SK-N-SH (cell line): ENCODE measurements around the gene RFFL. TPM values are rescaled to one million over a fixed set of nuclear protein-coding genes. Genes with fewer than 3 reads are reported as not detected.

ENCODE experiments used
- CTCF ChIA-PET: fragments of 300-600, 350-600 bp; formaldehyde crosslinking; extraction: SDS; loops from one replicate; lab custom pipeline; 2021; lab: Yijun Ruan, JAX
- POLR2A ChIA-PET: fragments of 350-600 bp; sonication (Branson Sonifier 250); formaldehyde crosslinking; extraction: SDS; loops from one replicate; lab custom pipeline; 2020; ENCODE audit warnings: antibody characterized with exemption, inconsistent platforms; lab: Yijun Ruan, JAX
- DNase-seq: peaks from one replicate; pipeline ENCODE4 v3.0.0; 2012
- H2AFZ ChIP-seq: fragments of 200-600 bp; sonication (generic); 2 replicates; pipeline ENCODE4 v1.8.1; 2016; ENCODE audit warnings: antibody characterized with exemption, mild to moderate bottlenecking, low read depth
- H3F3A ChIP-seq: fragments of 200-600 bp; sonication (generic); replicated peaks from 2 replicates; pipeline ENCODE3; 2016; ENCODE audit warnings: antibody characterized with exemption, mild to moderate bottlenecking; ENCODE audit not compliant: insufficient read depth
- H3K27ac ChIP-seq, 2 experiments: fragments of 200-500 bp in 1 of 2; fragments of 200-600 bp in 1 of 2; sonication (Bioruptor generic) in 1 of 2; sonication (generic), shearing (Covaris generic) in 1 of 2; 2 replicates each; pipeline versions ENCODE4 v1.5.1 to v1.6.1; 2014 to 2016; ENCODE audit warnings: low read depth in 2 of 2, inconsistent platforms in 1 of 2, low read length in 1 of 2, mild to moderate bottlenecking in 1 of 2, mixed read lengths in 1 of 2
- H3K27me3 ChIP-seq: fragments of 200-600 bp; sonication (generic), shearing (Covaris generic); 2 replicates; pipeline ENCODE4 v1.6.1; 2016; ENCODE audit warnings: mixed run types; ENCODE audit not compliant: insufficient read depth
- H3K36me3 ChIP-seq, 2 experiments: fragments of 200-500 bp in 1 of 2; fragments of 200-600 bp in 1 of 2; sonication (Bioruptor generic) in 1 of 2; sonication (generic) in 1 of 2; replicated peaks in 1 of 2; 2 replicates each; pipeline versions ENCODE3 to v1.5.1; 2014 to 2016; ENCODE audit warnings: low read length in 1 of 2, mild to moderate bottlenecking in 1 of 2; ENCODE audit not compliant: insufficient read depth in 2 of 2, control insufficient read depth in 1 of 2
- H3K4me1 ChIP-seq, 2 experiments: fragments of 200-500 bp in 1 of 2; fragments of 200-600 bp in 1 of 2; sonication (Bioruptor generic) in 1 of 2; sonication (generic), shearing (Covaris generic) in 1 of 2; 2 replicates each; pipeline versions ENCODE4 v1.5.1 to v1.6.1; 2014 to 2016; ENCODE audit warnings: low read depth in 1 of 2, low read length in 1 of 2, mixed run types in 1 of 2; ENCODE audit not compliant: insufficient read depth in 2 of 2, control insufficient read depth in 1 of 2
- H3K4me2 ChIP-seq: fragments of 200-600 bp; sonication (generic), shearing (Covaris generic); 2 replicates; pipeline ENCODE4 v1.6.1; 2017; ENCODE audit warnings: mixed run types
- H3K4me3 ChIP-seq, 2 experiments: fragments of 200-500 bp in 1 of 2; fragments of 200-600 bp in 1 of 2; sonication (Bioruptor generic) in 1 of 2; sonication (generic), shearing (Covaris generic) in 1 of 2; 2 replicates each; pipeline versions ENCODE4 v1.5.1 to v1.8.1; 2014 to 2016; ENCODE audit warnings: low read depth in 2 of 2, inconsistent platforms in 1 of 2, low read length in 1 of 2, mild to moderate bottlenecking in 1 of 2, mixed read lengths in 1 of 2, moderate library complexity in 1 of 2
- H3K79me2 ChIP-seq: fragments of 200-600 bp; sonication (generic); 2 replicates; pipeline ENCODE4 v1.8.1; 2017; ENCODE audit warnings: mild to moderate bottlenecking; ENCODE audit not compliant: insufficient read depth
- H3K9ac ChIP-seq: fragments of 200-600 bp; sonication (generic); 2 replicates; pipeline ENCODE4 v1.6.1; 2017; ENCODE audit warnings: mixed run types
- H3K9me2 ChIP-seq: fragments of 200-600 bp; sonication (generic); 2 replicates; pipeline ENCODE4 v1.6.1; 2017; ENCODE audit warnings: mixed run types
- H3K9me3 ChIP-seq: fragments of 200-600 bp; sonication (generic); 2 replicates; pipeline ENCODE4 v1.6.1; 2017; ENCODE audit warnings: mixed run types, mild to moderate bottlenecking, moderate library complexity
- H4K20me1 ChIP-seq: fragments of 200-600 bp; sonication (generic); 2 replicates; pipeline ENCODE4 v1.6.1; 2017; ENCODE audit warnings: mild to moderate bottlenecking, mixed run types; ENCODE audit not compliant: insufficient read depth
- ELF1 ChIP-seq: IDR thresholded peaks from 2 replicates; pipeline ENCODE4 v1.4.0; 2012
- EZH2phosphoT487 ChIP-seq: fragments of 200-600 bp; sonication (generic); IDR thresholded peaks from 2 replicates; pipeline ENCODE4 v1.6.1; 2017; ENCODE audit warnings: low read depth, mixed run types, mild to moderate bottlenecking, antibody characterized with exemption, moderate library complexity, borderline replicate concordance
- FOSL2 ChIP-seq: IDR thresholded peaks from 2 replicates; pipeline ENCODE4 v1.4.0; 2012; ENCODE audit warnings: low read depth, mild to moderate bottlenecking, moderate library complexity, borderline replicate concordance
- MXI1 ChIP-seq: IDR thresholded peaks from 2 replicates; pipeline ENCODE4 v1.6.1; 2012; ENCODE audit warnings: mild to moderate bottlenecking, low read depth, low read length, improper control_type of control experiment
- SMC3 ChIP-seq: IDR thresholded peaks from 2 replicates; pipeline ENCODE4 v1.6.1; 2012; ENCODE audit warnings: low read depth, low read length, improper control_type of control experiment
- USF1 ChIP-seq: IDR thresholded peaks from 2 replicates; pipeline ENCODE4 v1.4.0; 2012; ENCODE audit warnings: low read depth, borderline replicate concordance
- WGBS: methylation state at CpG from one replicate; pipeline ENCODE4 v1.1.6; 2017; ENCODE audit warnings: low lambda C conversion rate; 5-methylcytosine and 5-hydroxymethylcytosine counted together
- polyA plus RNA-seq, 3 experiments: library from polyadenylated mRNA; depleted of rRNA; stranded (reverse); fragments of >200 nt; gene quantifications; 2 replicates each; pipeline ENCODE4 v1.2.3, GENCODE V29; 2012
- TF ChIP-seq, protein P1 (sequence below): IDR thresholded peaks from 2 replicates; pipeline ENCODE4 v1.4.0; 2012; ENCODE audit warnings: low read depth, borderline replicate concordance
- TF ChIP-seq, protein P2 (sequence below): fragments of 150-350 bp; IDR thresholded peaks from 2 replicates; pipeline ENCODE4 v1.6.1; 2017; ENCODE audit warnings: antibody characterized with exemption, low read length, low read depth, borderline replicate concordance

RFFL gene
- polyA plus RNA-seq, 1 of the 3 experiments (the other 2 are of a cell fraction) = 10.1 TPM

DNA sequence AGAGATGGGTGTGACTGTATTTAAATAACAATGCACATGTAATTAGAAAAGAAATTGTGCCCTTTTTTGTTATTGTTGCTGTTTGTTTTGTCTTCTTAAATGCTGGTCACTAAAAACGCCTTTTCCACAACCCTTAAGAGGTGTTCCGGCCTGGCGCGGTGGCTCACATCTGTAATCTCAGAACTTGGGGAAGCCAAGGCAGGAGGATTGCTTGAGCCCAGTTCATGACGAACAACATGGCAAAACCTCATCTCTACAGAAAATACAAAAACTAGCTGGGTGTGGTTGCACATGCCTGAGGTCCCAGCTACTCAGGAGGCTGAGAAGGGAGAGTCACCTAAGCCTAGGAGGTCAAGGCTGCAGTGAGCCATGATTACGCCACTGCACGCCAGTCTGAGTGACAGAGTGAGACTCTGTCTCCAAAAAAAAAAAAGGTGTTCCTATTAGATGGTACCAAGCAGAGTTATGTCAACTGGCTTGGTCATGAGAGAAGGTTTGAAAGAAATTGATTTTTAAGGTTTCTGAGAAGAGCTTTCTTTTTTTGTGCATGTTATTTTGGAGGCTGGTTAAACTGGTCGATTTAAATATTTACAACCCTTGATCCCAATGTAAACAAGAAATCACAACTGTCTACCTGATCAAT, 23.5 kb upstream of the RFFL start:
- H3K4me2 ChIP-seq = peak overlapping the region; percentile 95; the same call in 1 of the 2 replicates
- no peaks in the 10 kb centered on the region for H3K9me2 ChIP-seq
- peaks cover 1% of the 10 kb centered on the region for H4K20me1 ChIP-seq
- ChIA-PET POLR2A (no interaction called here), CTCF (interaction anchor here (0.6 to 1.9 kb wide), 4 partner anchors 13 to 545 kb away, joined by 3 to 4 read pairs (median 4); no protein-coding TSS in a partner anchor)
- peaks cover 18 to 33% of the 10 kb centered on the region in 2 experiments for H3K4me1 ChIP-seq
- H3K9me3 ChIP-seq = no peaks in the 10 kb centered on the region
- peaks cover 54% of the 10 kb centered on the region for H3K79me2 ChIP-seq
- H2AFZ ChIP-seq = no peak overlapping the region
- no peak for DNase-seq
- H3F3A ChIP-seq = peaks cover 26% of the 10 kb centered on the region
- peak overlapping the region in 1 of 2 experiments; percentile 13; a peak in 1 of 4 replicates for H3K4me3 ChIP-seq
- TF ChIP-seq ELF1 (no peak), MXI1 (no peak)
- no peak overlapping the region for H3K9ac ChIP-seq
- WGBS = 78% methylated on average over 8 of the region's 8 CpGs
- H3K27ac ChIP-seq = no peak overlapping the region
- H3K36me3 ChIP-seq = no peaks in the 10 kb centered on the region
- no peaks in the 10 kb centered on the region for H3K27me3 ChIP-seq

- Histone ChIP-seq H3K4me2 (no peak overlapping the region; the same call in 1 of the 2 replicates), H3K4me1 (peaks cover 21 to 36% of the 10 kb centered on the region in 2 experiments), H3K9me2 (no peaks in the 10 kb centered on the region), H3K36me3 (peaks cover 0 to 1% of the 10 kb centered on the region in 2 experiments), H3K4me3 (no peak overlapping the region), H3K79me2 (peaks cover 62% of the 10 kb centered on the region), H2AFZ (no peak overlapping the region), H3K9ac (no peak overlapping the region), H4K20me1 (peaks cover 6% of the 10 kb centered on the region)
- WGBS = 99% methylated on average over 8 of the region's 8 CpGs
- POLR2A ChIA-PET = no interaction called here
- CTCF ChIA-PET = interaction anchor here (1.1 kb wide), 1 partner anchor 34 kb away, joined by 3 read pairs; the partner anchor contains the start of gene RAD51D
- TF ChIP-seq SMC3 = no peak
- no peak for TF ChIP-seq EZH2phosphoT487
- TF ChIP-seq, protein P1, sequence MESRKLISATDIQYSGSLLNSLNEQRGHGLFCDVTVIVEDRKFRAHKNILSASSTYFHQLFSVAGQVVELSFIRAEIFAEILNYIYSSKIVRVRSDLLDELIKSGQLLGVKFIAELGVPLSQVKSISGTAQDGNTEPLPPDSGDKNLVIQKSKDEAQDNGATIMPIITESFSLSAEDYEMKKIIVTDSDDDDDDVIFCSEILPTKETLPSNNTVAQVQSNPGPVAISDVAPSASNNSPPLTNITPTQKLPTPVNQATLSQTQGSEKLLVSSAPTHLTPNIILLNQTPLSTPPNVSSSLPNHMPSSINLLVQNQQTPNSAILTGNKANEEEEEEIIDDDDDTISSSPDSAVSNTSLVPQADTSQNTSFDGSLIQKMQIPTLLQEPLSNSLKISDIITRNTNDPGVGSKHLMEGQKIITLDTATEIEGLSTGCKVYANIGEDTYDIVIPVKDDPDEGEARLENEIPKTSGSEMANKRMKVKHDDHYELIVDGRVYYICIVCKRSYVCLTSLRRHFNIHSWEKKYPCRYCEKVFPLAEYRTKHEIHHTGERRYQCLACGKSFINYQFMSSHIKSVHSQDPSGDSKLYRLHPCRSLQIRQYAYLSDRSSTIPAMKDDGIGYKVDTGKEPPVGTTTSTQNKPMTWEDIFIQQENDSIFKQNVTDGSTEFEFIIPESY = no peak
- TF ChIP-seq, all 33 proteins: peak for 0
- DNase-seq = no peak
- no peaks in the 10 kb centered on the region for H3K27me3 ChIP-seq
- no peaks in the 10 kb centered on the region for H3K9me3 ChIP-seq
- H3K27ac ChIP-seq = peak overlapping the region in 1 of 2 experiments; percentile 60; a peak in 1 of 4 replicates
- peaks cover 33% of the 10 kb centered on the region for H3F3A ChIP-seq
These were observed 22.7 kb upstream of the RFFL start for GRCh38 chr17:35086164-35086563.

DNA sequence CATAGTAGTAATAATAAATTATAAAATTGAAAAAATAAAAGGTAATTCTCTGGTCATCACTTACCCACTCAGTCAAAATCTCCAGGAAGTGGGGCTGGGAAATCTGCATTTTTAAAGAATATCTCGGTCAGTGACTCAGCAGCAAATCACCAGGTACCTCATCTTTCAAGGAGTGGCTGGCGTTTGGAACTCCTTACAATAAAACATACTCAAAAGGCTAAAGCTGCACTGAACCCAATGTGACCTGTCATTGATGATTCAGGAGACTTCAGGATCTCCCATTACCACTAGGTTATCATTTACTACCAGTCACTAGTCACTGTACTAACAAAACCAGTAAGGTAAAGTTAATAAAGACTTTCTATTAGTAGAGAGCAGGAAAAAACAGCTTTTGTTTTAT, 21.5 kb upstream of the RFFL start:
- peaks cover 73% of the 10 kb centered on the region for H3K79me2 ChIP-seq
- 3% methylated on average over 2 of the region's 2 CpGs for WGBS
- H3F3A ChIP-seq = peaks cover 33% of the 10 kb centered on the region
- H3K4me3 ChIP-seq = 0 out of 4 replicates have a peak overlapping the region, but pooled peaks of 1 of the 2 experiments have one; percentile 1
- CTCF ChIA-PET = interaction anchor here (1.2 kb wide), 1 partner anchor 86 kb away, joined by 3 read pairs; no protein-coding TSS in a partner anchor
- H3K9me3 ChIP-seq = no peaks in the 10 kb centered on the region
- H3K4me2 ChIP-seq = peak overlapping the region; percentile 47
- no peak overlapping the region for H2AFZ ChIP-seq
- H3K36me3 ChIP-seq = peaks cover 0 to 4% of the 10 kb centered on the region in 2 experiments
- H3K9ac ChIP-seq = peak overlapping the region; percentile 24; the same call in 1 of the 2 replicates
- peak overlapping the region in 1 of 2 experiments; percentile 60; a peak in 2 of 4 replicates for H3K27ac ChIP-seq
- no peak for DNase-seq
- H3K9me2 ChIP-seq = no peaks in the 10 kb centered on the region
- no peaks in the 10 kb centered on the region for H3K27me3 ChIP-seq
- POLR2A ChIA-PET = no interaction called here
- H4K20me1 ChIP-seq = peaks cover 6% of the 10 kb centered on the region
- peaks cover 21 to 36% of the 10 kb centered on the region in 2 experiments for H3K4me1 ChIP-seq
- TF ChIP-seq USF1 (no peak), EZH2phosphoT487 (no peak), MXI1 (no peak), FOSL2 (peak; percentile 89)
- TF ChIP-seq, protein P2, sequence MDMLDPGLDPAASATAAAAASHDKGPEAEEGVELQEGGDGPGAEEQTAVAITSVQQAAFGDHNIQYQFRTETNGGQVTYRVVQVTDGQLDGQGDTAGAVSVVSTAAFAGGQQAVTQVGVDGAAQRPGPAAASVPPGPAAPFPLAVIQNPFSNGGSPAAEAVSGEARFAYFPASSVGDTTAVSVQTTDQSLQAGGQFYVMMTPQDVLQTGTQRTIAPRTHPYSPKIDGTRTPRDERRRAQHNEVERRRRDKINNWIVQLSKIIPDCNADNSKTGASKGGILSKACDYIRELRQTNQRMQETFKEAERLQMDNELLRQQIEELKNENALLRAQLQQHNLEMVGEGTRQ = no peak
- TF ChIP-seq, protein P1 = no peak
